NCI-H1694 treated with DMSO at 0.1 percent for 48 hours (cell line): ENCODE data around the gene SESN1.
"Not testable (repeated sequence)": the region's sequence is repeated elsewhere in the genome, so short reads cannot be mapped to it uniquely, and the experiment has no call there.

Experiments used
- DNase-seq: peaks from one replicate; lab custom pipeline; 2025; lab: John Stamatoyannopoulos, UW

The SESN1 gene

GRCh38 chr6:109094416-109095035 lies at the start of gene SESN1:
TSS of gene SESN1 (minus strand) at chr6:109094846. CDS start at chr6:109094073, 773 bp downstream.
- peak; percentile 68 for DNase-seq

- DNase-seq, result no peak
These were observed 48.5 kb upstream of the SESN1 start for GRCh38 chr6:109143191-109143590.

DNA sequence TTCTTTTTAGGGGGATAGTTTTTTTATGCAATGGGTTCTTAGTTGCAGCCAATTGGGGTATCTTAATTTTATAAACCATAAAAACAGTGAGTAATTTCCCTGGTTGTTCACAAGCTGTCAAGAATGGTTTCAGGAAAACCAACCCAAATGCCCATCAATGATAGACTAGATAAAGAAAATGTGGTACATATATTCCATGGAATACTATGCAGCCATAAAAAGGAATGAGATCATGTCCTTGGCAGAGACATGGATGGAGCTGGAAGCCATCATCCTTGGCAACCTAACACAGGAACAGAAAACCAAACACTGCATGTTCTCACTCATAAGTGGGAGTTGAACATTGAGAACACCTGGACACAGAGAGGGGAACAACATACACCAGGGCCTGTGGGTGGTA lies 47.4 kb upstream of the SESN1 start:
- DNase-seq, result not testable (repeated sequence)

GRCh38 chr6:109139109-109139508 lies 44.5 kb upstream of the SESN1 start:
- no peak for DNase-seq

DNA sequence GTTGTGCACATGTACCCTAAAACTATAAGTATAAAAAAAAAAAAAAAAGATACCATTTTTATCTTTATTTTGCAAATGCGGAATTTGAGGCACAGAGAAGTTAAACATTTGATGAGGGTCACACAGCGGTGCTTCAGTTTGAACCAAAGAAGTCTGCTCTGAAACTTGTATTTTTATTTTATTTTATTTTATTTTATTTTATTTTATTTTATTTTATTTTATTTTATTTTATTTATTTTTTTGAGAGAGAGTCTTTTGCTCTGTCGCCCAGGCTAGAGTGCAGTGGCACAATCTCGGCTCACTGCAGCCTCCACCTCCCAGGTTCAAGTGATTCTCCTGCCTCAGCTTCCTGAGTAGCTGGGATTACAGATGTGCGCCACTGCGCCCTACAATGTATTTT lies 41.9 kb upstream of the SESN1 start:
- DNase-seq, result not testable (repeated sequence)

- DNase-seq, result not testable (repeated sequence)
These were observed 41.4 kb upstream of the SESN1 start for GRCh38 chr6:109136039-109136438.

GRCh38 chr6:109135600-109135999 lies 41.0 kb upstream of the SESN1 start:
- not testable (repeated sequence) for DNase-seq

- DNase-seq, result no peak
These were observed 35.4 kb upstream of the SESN1 start for GRCh38 chr6:109130065-109130464.

- DNase-seq, result no peak
These were observed 30.9 kb upstream of the SESN1 start for GRCh38 chr6:109125504-109125903.

- no peak for DNase-seq
These were observed 29.6 kb upstream of the SESN1 start for GRCh38 chr6:109124219-109124618.

DNA sequence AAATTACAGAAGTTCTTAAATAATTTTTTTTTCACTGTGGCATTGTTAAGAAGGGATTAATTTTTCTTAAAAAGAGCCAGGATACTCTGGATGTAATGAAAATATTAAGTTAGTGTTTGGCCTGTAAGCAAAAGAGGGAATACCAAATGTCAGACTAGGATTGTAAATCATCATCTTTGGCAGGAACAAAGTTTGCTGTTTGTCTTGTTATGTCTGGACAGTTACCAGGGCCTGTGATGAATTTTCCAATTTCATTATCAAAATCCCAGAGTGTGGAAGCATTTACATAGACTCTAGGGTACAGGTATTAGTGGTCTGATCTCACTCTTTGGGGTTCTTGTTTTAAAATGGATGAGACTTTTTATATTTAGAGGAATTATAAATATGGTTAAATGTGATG lies 26.8 kb upstream of the SESN1 start:
- DNase-seq, result no peak

DNA sequence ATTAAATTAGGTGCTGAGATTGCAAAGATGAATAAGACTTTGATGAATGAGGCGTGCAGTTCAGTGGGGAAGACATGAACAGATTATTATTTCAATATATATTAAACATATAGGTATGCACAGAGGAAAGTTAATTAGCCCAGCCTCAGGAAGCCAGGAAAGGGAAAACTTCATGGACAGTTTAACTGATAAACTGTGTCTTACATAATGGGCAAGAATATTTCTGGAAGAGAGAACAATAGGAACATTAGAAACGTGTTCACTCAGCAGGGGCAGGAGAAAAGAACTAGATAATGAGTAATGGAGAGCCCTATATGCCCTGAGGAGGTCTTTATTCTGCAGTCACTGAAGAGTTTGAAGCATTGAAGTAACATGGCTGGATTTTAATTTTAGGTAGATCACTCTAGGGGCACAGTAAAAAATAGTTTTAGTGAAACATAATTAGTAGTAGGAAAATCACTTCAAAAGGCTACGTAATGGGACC lies 24.3 kb upstream of the SESN1 start:
- no peak for DNase-seq

- DNase-seq, result no peak
These were observed 23.7 kb upstream of the SESN1 start for GRCh38 chr6:109118337-109118736.

DNA sequence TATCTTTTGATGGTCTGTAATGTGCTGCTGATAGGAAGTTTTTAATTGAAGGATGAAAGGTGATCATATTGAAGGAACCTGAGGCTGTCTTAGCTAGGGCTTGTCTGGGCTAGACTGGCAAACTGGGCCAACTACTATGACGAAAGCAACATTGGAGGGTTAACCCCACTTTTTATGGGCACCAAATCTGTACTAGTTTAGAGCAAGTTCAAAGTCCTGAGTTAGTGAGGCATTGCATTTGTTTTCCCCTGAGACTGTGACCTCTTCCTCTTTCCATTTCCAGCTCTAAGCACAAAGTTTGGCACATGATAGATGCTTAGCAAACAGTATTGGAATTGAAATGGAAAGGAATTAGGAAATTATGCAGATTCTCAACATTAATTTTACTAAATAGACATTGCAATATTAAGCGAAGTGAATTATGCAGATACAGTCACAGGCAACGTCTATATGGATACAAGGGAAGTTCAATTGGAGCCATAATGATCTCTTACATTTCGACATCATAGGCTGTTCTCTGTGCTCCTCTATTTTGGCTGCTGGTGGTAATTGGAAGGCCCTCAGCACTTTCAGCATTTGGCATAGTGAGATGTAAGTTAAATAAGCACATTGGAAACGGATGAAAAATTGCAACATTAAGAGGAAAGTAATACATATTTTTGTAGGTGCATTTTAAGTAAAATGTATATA lies 22.8 kb upstream of the SESN1 start:
- no peak for DNase-seq

DNA sequence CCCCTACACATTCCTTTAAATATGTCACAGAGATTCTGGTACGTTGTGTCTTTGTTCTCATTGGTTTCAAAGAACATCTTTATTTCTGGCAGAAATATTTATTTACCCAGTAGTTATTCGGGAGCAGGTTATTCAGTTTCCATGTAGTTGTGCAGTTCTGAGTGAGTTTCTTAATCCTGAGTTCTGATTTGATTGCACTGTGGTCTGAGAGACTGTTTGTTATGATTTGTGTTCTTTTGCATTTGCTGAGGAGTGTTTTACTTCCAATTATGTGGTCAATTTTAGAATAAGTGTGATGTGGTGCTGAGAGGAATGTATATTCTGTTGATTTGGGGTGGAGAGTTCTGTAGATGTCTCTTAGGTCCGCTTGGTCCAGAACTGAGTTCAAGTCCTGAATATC lies 18.0 kb upstream of the SESN1 start:
- not testable (repeated sequence) for DNase-seq

DNA sequence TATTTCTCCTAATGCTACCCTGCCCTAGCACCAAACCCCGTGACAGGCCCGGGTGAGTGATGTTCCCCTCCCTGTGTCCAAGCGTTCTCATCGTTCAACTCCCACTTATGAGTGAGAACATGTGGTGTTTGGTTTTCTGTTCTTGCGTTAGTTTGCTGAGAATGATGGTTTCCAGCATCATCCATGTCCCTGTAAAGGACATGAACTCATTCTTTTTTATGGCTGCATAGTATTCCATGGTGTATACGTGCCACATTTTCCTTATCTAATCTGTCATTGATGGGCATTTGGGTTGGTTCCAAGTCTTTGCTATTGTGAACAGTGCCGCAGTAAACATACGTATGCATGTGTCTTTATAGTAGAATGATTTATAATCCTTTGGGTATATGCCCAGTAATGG lies 15.0 kb upstream of the SESN1 start:
- not testable (repeated sequence) for DNase-seq

GRCh38 chr6:109105681-109106080 lies 11.0 kb upstream of the SESN1 start:
- no peak for DNase-seq

DNA sequence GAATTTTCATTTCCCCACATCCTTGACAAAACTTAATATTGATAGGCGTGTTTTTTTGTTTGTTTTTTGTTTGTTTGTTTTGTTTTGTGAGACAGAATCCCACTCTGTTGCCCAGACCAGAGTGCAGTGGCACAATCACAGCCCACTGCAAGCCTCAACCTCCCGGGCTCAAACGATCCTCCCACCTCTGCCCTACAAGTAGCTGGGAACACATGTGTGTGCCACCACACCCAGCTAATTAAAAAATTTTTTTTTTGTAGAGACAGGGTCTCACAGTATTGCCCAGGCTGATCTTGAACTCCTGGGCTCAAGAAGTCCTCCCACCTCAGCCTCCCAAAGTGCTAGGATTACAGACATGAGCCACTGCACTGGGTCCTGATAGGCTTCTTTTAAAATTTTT lies 9.9 kb upstream of the SESN1 start:
- no peak for DNase-seq

DNA sequence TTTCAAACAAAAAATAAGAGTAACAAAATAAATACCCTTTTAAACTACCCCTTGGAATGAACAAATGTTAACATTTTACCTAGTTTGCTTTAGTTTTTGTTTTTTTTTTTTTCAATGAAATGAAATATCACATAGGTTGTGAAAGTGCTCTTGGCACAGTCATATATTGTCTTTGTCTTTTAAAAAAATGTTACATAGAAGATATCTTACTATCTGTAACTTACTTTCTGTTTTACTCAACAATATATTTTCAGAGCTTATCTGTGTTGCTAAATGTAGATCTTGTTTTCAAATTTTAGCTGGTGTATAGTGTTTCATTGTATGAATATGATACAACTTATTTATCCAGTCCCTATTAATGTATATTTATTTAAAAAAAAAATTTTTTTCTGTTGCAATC lies 9.3 kb upstream of the SESN1 start:
- DNase-seq, result no peak

GRCh38 chr6:109102762-109103161 lies 8.1 kb upstream of the SESN1 start:
- DNase-seq, result no peak

DNA sequence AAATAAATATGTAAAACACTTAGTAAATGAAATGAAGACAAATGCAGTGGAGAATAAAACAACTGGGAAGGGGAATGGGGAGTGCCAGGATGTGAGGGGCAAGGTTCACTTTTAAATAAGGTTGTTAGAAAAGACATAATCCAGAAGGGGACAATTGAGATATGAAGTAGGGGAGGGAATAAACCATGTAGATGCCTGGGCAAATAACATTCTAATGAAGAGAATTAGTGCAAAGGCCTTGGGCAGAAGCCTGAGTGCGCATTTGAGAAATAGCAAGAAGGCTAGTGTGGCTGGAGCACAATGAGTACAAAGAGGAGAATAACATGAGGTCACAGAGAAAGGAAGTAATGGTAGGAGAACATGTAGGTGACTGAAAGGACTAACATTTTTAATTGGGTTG lies 3.0 kb upstream of the SESN1 start:
- DNase-seq, result no peak

- DNase-seq, result no peak
These were observed 1.6 kb upstream of the SESN1 start for GRCh38 chr6:109096208-109096607.

GRCh38 chr6:109095835-109096084 lies 1.1 kb upstream of the SESN1 start:
- no peak for DNase-seq
